HCT116 (cell line): Measurements from ENCODE around the gene PFN3. TPM values are rescaled to one million over a fixed set of nuclear protein-coding genes. Genes with fewer than 3 reads are reported as not detected.

Experiments used
- ATAC-seq: fragments of 200-7000 bp; cut with Tn5 transposase; 2 replicates; pipeline ENCODE4 v1.9.1; 2020; ENCODE audit warnings: mild to moderate bottlenecking, moderate library complexity
- BruUV-seq: library from RNA; stranded (reverse); fragments of 400-500 nt; replicated peaks from 2 replicates; lab custom pipeline; 2021; lab: Mats Ljungman, UMichigan
- CTCF ChIA-PET: fragments of 300-600 bp; sonication (Branson Sonifier 250); formaldehyde crosslinking; loops from one replicate; lab custom pipeline; 2021; ENCODE audit warnings: antibody characterized with exemption; lab: Charles Lee
- POLR2A ChIA-PET: fragments of 300-600, 350-600 bp; sonication (Branson Sonifier 250); formaldehyde crosslinking; loops from one replicate; lab custom pipeline; 2021; ENCODE audit warnings: antibody characterized with exemption; lab: Charles Lee
- RAD21 ChIA-PET, 2 experiments: fragments of 300-600 bp; sonication (Branson Sonifier 250); formaldehyde crosslinking; loops; one replicate each; lab custom pipeline; 2023; ENCODE audit warnings: low total read pairs in 2 of 2; ENCODE audit not compliant: uncharacterized antibody in 2 of 2, unreplicated experiment in 2 of 2, low non-redundant PET in 1 of 2; lab: Charles Lee
- DNase-seq: peaks from one replicate; pipeline ENCODE4 v3.0.0-alpha.2; 2010; ENCODE audit warnings: low read depth, low spot score
- H2AFZ ChIP-seq: fragments of 200-600 bp; shearing (Covaris generic), sonication (generic); 2 replicates; pipeline ENCODE4 v1.6.1; 2017; ENCODE audit warnings: low read depth, mixed run types, mixed read lengths, antibody characterized with exemption, low read length; ENCODE audit not compliant: poor library complexity, severe bottlenecking
- H3K27ac ChIP-seq: 2 replicates; pipeline ENCODE4 v1.5.1; 2012; ENCODE audit warnings: low read depth, low read length
- H3K27me3 ChIP-seq: fragments of 200-600 bp; sonication (generic); 2 replicates; pipeline ENCODE4 v1.6.1; 2016; ENCODE audit warnings: mixed run types, low read length, mixed read lengths; ENCODE audit not compliant: insufficient read depth
- H3K36me3 ChIP-seq, 2 experiments: fragments of 200-500 bp in 1 of 2; fragments of 200-600 bp in 1 of 2; sonication (Bioruptor generic) in 1 of 2; sonication (generic) in 1 of 2; 2 replicates each; pipeline versions ENCODE4 v1.5.1 to v1.6.1; 2014 to 2016; ENCODE audit warnings: low read length in 2 of 2, inconsistent platforms in 1 of 2, mixed read lengths in 1 of 2, mixed run types in 1 of 2; ENCODE audit not compliant: insufficient read depth in 2 of 2, control insufficient read depth in 1 of 2
- H3K4me1 ChIP-seq, 2 experiments: fragments of 200-600 bp in 1 of 2; sonication (generic) in 1 of 2; 2 replicates each; pipeline versions ENCODE4 v1.5.1 to v1.6.1; 2012 to 2017; ENCODE audit warnings: low read length in 2 of 2, inconsistent platforms in 1 of 2, mild to moderate bottlenecking in 1 of 2, mixed read lengths in 1 of 2, mixed run types in 1 of 2, moderate library complexity in 1 of 2; ENCODE audit not compliant: insufficient read depth in 2 of 2, control insufficient read depth in 1 of 2
- H3K4me2 ChIP-seq: fragments of 200-600 bp; sonication (generic); 2 replicates; pipeline ENCODE4 v1.6.1; 2017; ENCODE audit warnings: mixed run types, low read length, mixed read lengths
- H3K4me3 ChIP-seq, 2 experiments: fragments of 200-600 bp in 1 of 2; sonication (generic) in 1 of 2; replicated peaks in 1 of 2; 2 replicates each; pipeline ENCODE4 v1.5.1; 2011 to 2016; ENCODE audit warnings: low read length in 2 of 2, control low read depth in 1 of 2, low read depth in 1 of 2, mild to moderate bottlenecking in 1 of 2, mixed read lengths in 1 of 2, mixed run types in 1 of 2
- H3K79me2 ChIP-seq: fragments of 200-600 bp; sonication (generic); 2 replicates; pipeline ENCODE4 v1.6.1; 2017; ENCODE audit warnings: mild to moderate bottlenecking, mixed run types, low read length, moderate library complexity, mixed read lengths; ENCODE audit not compliant: insufficient read depth
- H3K9ac ChIP-seq: fragments of 200-600 bp; sonication (generic); 2 replicates; pipeline ENCODE4 v1.6.1; 2016; ENCODE audit warnings: low read length, mixed read lengths
- H3K9me2 ChIP-seq: fragments of 200-600 bp; sonication (generic), shearing (Covaris generic); 2 replicates; pipeline ENCODE4 v1.6.1; 2017; ENCODE audit warnings: mixed run types, mild to moderate bottlenecking, moderate library complexity; ENCODE audit not compliant: insufficient read depth
- H3K9me3 ChIP-seq, 2 experiments: fragments of 200-500 bp in 1 of 2; fragments of 200-600 bp in 1 of 2; sonication (Bioruptor generic) in 1 of 2; sonication (generic) in 1 of 2; 2 replicates each; pipeline ENCODE4 v1.6.1; 2014 to 2017; ENCODE audit warnings: low read length in 2 of 2, mixed read lengths in 2 of 2, inconsistent platforms in 1 of 2, low read depth in 1 of 2, mild to moderate bottlenecking in 1 of 2, mixed run types in 1 of 2, moderate library complexity in 1 of 2; ENCODE audit not compliant: control insufficient read depth in 1 of 2, insufficient read depth in 1 of 2
- H4K20me1 ChIP-seq: fragments of 200-600 bp; sonication (generic), shearing (Covaris generic); 2 replicates; pipeline ENCODE4 v1.6.1; 2017; ENCODE audit warnings: mixed run types, mild to moderate bottlenecking, moderate library complexity; ENCODE audit not compliant: insufficient read depth
- ATF3 ChIP-seq: IDR thresholded peaks from 2 replicates; pipeline ENCODE4 v1.6.1; 2012
- EGR1 ChIP-seq: IDR thresholded peaks from 2 replicates; pipeline ENCODE4 v1.6.1; 2012; ENCODE audit warnings: low read depth
- ELF1 ChIP-seq: IDR thresholded peaks from 2 replicates; pipeline ENCODE4 v1.6.1; 2012; ENCODE audit warnings: low read depth, borderline replicate concordance
- EZH2phosphoT487 ChIP-seq: fragments of 200-600 bp; IDR thresholded peaks from 2 replicates; pipeline ENCODE4 v1.6.1; 2018; ENCODE audit warnings: antibody characterized with exemption, borderline replicate concordance
- POLR2AphosphoS5 ChIP-seq: IDR thresholded peaks from 2 replicates; pipeline ENCODE4 v1.6.1; 2011; ENCODE audit warnings: mild to moderate bottlenecking, low read depth, low read length, moderate library complexity
- TCF7L2 ChIP-seq: IDR thresholded peaks from 2 replicates; pipeline ENCODE4 v1.7.0; 2011; ENCODE audit warnings: borderline replicate concordance, inconsistent platforms; ENCODE audit not compliant: insufficient read depth, insufficient read length; ENCODE audit errors: extremely low read depth
- intact Hi-C: fragments of 100-400 bp; cut with micrococcal nuclease; formaldehyde crosslinking; loops from 2 replicates; pipeline ENCODE4 v1.10.0; 2022
- total RNA-seq: library from RNA; stranded (reverse); gene quantifications from one replicate; pipeline ENCODE4 v1.2.1, GENCODE V29; 2021; ENCODE audit not compliant: unreplicated experiment

The PFN3 gene
- total RNA-seq, 1 experiment from 2014 or later = not detected

- H3K9me3 ChIP-seq = no peaks in the 10 kb centered on the region
- intact Hi-C loops = no loop called here
- H3K79me2 ChIP-seq = peaks cover 30% of the 10 kb centered on the region; the same call in 1 of the 2 replicates
- no peaks in the 10 kb centered on the region for H3K9me2 ChIP-seq
- peaks cover 0 to 30% of the 10 kb centered on the region in 2 experiments; a peak in 2 of 4 replicates for H3K4me1 ChIP-seq
- CTCF ChIA-PET = interaction anchor here (1.0 kb wide), 1 partner anchor 37 kb away, joined by 3 read pairs; no protein-coding TSS in a partner anchor
- H3K36me3 ChIP-seq = peaks cover 7 to 24% of the 10 kb centered on the region in 2 experiments; a peak in 3 of 4 replicates
- H3K4me3 ChIP-seq = no peak overlapping the region
- H3K27me3 ChIP-seq = no peaks in the 10 kb centered on the region
- no TSS peak for BruUV-seq
- peaks cover 3% of the 10 kb centered on the region; the same call in 1 of the 2 replicates for H4K20me1 ChIP-seq
- H3K9ac ChIP-seq = no peak overlapping the region
- ATAC-seq (no peak), DNase-seq (no peak)
- H2AFZ ChIP-seq = no peak overlapping the region
- H3K4me2 ChIP-seq = no peak overlapping the region
- TF ChIP-seq ELF1 (no peak), POLR2AphosphoS5 (peak; percentile 32; the same call in 1 of the 2 replicates)
- TF ChIP-seq, all 23 proteins: peak for 1
- RAD21 ChIA-PET = no interaction called here
- H3K27ac ChIP-seq = no peak overlapping the region; the same call in 1 of the 2 replicates
- POLR2A ChIA-PET = interaction anchor here (0.5 kb wide), 1 partner anchor 355 kb away, joined by 3 read pairs; the partner anchor contains the start of gene FGFR4
These were observed 40.7 kb upstream of the PFN3 start for GRCh38 chr5:177440990-177441780.

- no TSS peak for BruUV-seq
- H3K9ac ChIP-seq = no peak overlapping the region
- H4K20me1 ChIP-seq = peaks cover 3% of the 10 kb centered on the region; the same call in 1 of the 2 replicates
- H3K27ac ChIP-seq = no peak overlapping the region; the same call in 1 of the 2 replicates
- H3K27me3 ChIP-seq = no peaks in the 10 kb centered on the region
- H3K79me2 ChIP-seq = peaks cover 22% of the 10 kb centered on the region; the same call in 1 of the 2 replicates
- POLR2A ChIA-PET = interaction anchor here (0.5 to 1.4 kb wide), 2 partner anchors 14 to 354 kb away, joined by 3 to 5 read pairs; partner anchors contain the start of genes FGFR4 and GRK6
- H2AFZ ChIP-seq = no peak overlapping the region
- peaks cover 9 to 29% of the 10 kb centered on the region in 2 experiments; a peak in 3 of 4 replicates for H3K36me3 ChIP-seq
- H3K4me2 ChIP-seq = no peak overlapping the region
- no peaks in the 10 kb centered on the region for H3K9me3 ChIP-seq
- intact Hi-C loops = no loop called here
- ATAC-seq (no peak; the same call in 1 of the 2 replicates), DNase-seq (no peak)
- RAD21 ChIA-PET = no interaction called here
- H3K4me3 ChIP-seq = no peak overlapping the region
- CTCF ChIA-PET = interaction anchor here (1.0 kb wide), 1 partner anchor 36 kb away, joined by 3 read pairs; no protein-coding TSS in a partner anchor
- H3K9me2 ChIP-seq = no peaks in the 10 kb centered on the region
- TF ChIP-seq TCF7L2 (no peak), EZH2phosphoT487 (no peak), EGR1 (no peak), ATF3 (no peak)
- H3K4me1 ChIP-seq = peaks cover 0 to 23% of the 10 kb centered on the region in 2 experiments; a peak in 2 of 4 replicates
These were observed 39.9 kb upstream of the PFN3 start for GRCh38 chr5:177440211-177440989.
